C4-2B (cell line): ENCODE data around the gene CFAP68.

ENCODE experiments used
- CTCF ChIP-seq: fragments of 450-650 bp; conservative IDR thresholded peaks from 2 replicates; pipeline ENCODE4 v1.5.1; 2017; ENCODE audit warnings: mild to moderate bottlenecking
- ZFX ChIP-seq: fragments of 450-650 bp; IDR thresholded peaks from 2 replicates; pipeline ENCODE4 v1.6.1; 2017

GRCh38 chr11:111870522-111870885, 8.8 kb upstream of the CFAP68 start:
- TF ChIP-seq CTCF (no peak), ZFX (no peak)
